ENCODE data around the gene GDI1.
"Not testable (repeated sequence)": the region's sequence is repeated elsewhere in the genome, so short reads cannot be mapped to it uniquely, and the experiment has no call there.

GDI1 gene

GRCh38 chrX:154399527-154400368, 37.2 kb upstream of the GDI1 start:
- DNase-seq (ENCODE audit: extremely low read depth, low read depth) = no peak
- TF ChIP-seq CTCF (IDR thresholded peaks at IDR 0.05; ENCODE audit: low read depth, low read length) = no peak

- DNase-seq (ENCODE audit: extremely low read depth, low read depth) = not testable (repeated sequence)
Measured at GRCh38 chrX:154400369-154400817, 36.6 kb upstream of the GDI1 start.

DNA sequence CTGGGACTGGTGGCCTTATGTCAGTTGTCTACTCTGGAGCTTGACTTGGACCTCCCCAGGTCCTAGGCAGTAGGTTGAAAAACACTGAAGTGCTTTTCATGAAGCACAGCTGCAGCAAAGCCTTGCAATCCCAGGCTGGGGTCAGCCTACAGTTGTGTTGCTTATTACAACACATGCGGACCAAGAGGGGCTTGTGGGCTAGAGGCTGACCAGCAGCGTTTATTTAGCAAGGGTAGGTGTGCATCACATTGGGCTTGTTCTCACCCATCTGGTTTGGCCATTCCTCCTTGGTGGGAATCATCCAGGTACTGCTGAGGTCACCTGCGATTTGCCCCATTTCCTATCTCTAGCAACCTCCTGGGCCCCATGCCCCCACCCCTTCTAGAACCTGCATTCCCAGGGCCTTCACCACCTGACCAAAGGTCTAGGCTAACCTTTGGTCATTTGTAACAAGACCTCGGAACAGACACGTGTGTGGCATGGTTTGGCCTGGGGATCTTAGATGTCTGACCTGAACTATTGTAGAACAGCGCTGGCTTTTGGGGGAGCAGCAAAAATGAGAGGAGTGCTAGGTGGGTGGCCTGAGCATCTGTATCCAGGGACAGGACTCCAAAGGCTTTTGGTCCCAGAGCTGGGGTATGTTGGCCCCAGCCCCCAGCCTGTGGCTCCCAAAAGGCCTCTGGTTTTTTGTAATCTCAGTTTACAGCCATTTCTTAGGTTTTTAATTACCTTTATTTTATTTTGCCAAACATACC, 35.7 kb upstream of the GDI1 start:
- DNase-seq (ENCODE audit: extremely low read depth, low read depth) = no peak
- TF ChIP-seq CTCF (IDR thresholded peaks at IDR 0.05; ENCODE audit: low read depth, low read length) = no peak

DNA sequence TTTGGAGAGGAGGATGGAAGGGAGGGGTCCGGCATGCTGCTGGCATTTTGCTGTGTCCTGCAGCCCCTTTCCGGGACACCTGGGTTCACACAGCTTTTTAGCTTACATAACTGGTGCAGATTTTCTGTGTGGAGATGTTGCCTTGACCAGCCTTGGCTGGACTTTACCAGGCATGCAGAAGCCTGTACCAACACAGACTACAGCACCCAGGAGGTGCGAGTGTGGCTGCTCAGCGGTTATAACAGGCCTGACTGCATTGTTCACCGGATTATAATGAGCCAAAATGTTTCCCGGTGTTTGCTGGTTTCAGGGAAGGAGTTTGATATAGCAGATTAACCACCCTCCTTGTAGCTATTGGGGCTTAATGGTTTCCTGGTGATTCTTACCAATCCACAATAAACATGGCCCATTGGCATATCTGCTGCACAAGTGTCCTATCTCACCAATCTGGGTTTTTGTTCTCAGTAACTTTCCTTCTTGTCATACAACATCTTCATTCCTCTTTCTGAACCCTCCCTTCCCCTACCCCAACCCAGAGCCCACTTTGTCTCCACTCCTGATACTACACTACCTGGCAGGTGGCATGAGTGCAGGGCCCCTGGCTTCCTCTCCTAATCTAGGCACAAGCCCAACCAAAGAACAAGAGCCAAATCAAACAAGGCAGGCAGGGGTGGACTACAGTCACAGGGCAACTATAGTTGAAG, 34.9 kb upstream of the GDI1 start:
- no peak for DNase-seq (ENCODE audit: extremely low read depth, low read depth)
- no peak for TF ChIP-seq CTCF (IDR thresholded peaks at IDR 0.05; ENCODE audit: low read depth, low read length)

DNA sequence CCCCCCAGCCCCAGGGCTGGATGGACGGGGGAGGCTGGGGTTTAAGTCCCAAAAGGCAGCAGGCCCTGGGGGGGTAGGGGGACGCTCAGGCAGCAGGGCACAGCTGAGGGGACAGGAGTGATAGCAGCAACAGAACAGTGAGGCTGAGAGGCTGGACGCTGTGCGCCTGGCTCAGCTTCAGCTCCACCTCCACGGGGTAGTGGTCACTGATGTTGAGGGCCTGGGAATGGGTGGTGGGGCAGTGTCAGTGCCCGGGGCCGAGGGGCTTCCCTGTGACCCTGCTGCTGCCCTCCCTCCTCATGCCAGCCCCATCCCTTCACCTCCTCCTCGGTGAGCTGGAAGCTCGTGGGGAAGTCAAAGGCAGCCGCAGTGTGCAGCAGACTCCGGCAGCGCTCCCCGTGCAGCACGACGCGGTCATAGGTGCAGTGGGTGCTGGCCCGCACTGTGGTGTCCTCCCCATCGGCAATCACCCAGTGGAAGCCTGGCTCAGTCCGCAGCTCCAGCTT, 34.3 kb upstream of the GDI1 start:
- DNase-seq (ENCODE audit: extremely low read depth, low read depth) = no peak
- no peak for TF ChIP-seq CTCF (IDR thresholded peaks at IDR 0.05; ENCODE audit: low read depth, low read length)

GRCh38 chrX:154403192-154403591, 33.8 kb upstream of the GDI1 start:
- DNase-seq (ENCODE audit: extremely low read depth, low read depth) = no peak

More at GRCh38 chrX:154403192-154403591, 33.8 kb upstream of the GDI1 start:
- no peak for TF ChIP-seq CTCF (IDR thresholded peaks at IDR 0.05; ENCODE audit: low read depth, low read length)

Data from AG09319 (cell line).